Stimulated activated effector memory CD8-positive, alpha-beta T cell treated with anti-CD3 and anti-CD28 coated beads, Interleukin-12 subunit alpha, Interleukin-12 subunit beta, amount 100 ng/mL, for 72 hours (primary cell): ENCODE data around the gene ABCB9.
A peak's percentile ranks its signal among the peaks of the same experiment; 100 is the strongest.
"Not testable (repeated sequence)": the region's sequence is repeated elsewhere in the genome, so short reads cannot be mapped to it uniquely, and the experiment has no call there.

Experiments
- ATAC-seq: fragments of 150-1000 bp; cut with Tn5 transposase; 2 replicates; pipeline ENCODE4 v1.10.0; 2021
- DNase-seq, 2 donors: peaks; one replicate each; pipeline ENCODE4 v3.0.0; 2021 to 2022; ENCODE audit warnings: low spot score in 2 of 2
- H3K27ac Mint-ChIP-seq: one replicate; pipeline ENCODE4 v1.8.0; 2022; ENCODE audit warnings: mild to moderate bottlenecking, mixed read lengths
- H3K36me3 Mint-ChIP-seq: one replicate; pipeline ENCODE4 v1.8.0; 2022; ENCODE audit warnings: mild to moderate bottlenecking, mixed read lengths
- H3K4me1 Mint-ChIP-seq: one replicate; pipeline ENCODE4 v1.8.0; 2022; ENCODE audit warnings: mixed read lengths
- H3K4me3 Mint-ChIP-seq: one replicate; pipeline ENCODE4 v1.8.0; 2022; ENCODE audit warnings: mild to moderate bottlenecking, mixed read lengths
- H3K9me3 Mint-ChIP-seq: one replicate; pipeline ENCODE4 v1.8.0; 2022; ENCODE audit warnings: mixed read lengths

ABCB9 gene

GRCh38 chr12:122965851-122966742 lies at the start of gene ABCB9:
Gene ABCB9 (minus strand): TSS chr12:122966463. CDS start chr12:122960235, 6,228 bp downstream.
- peak; percentile 86 to 92 for DNase-seq
- peak within 1 kb of the TSS; percentile 49 for H3K4me3 Mint-ChIP-seq
- peak within 1 kb of the TSS; percentile 50 for H3K27ac Mint-ChIP-seq
- peak; percentile 96 for ATAC-seq
- H3K4me1 Mint-ChIP-seq: peaks cover 6% of the 10 kb centered on the region
- H3K9me3 Mint-ChIP-seq: no peaks in the 10 kb centered on the region
- H3K36me3 Mint-ChIP-seq: no peaks in the 10 kb centered on the region

GRCh38 chr12:123014473-123014872 lies 48.2 kb upstream of the ABCB9 start:
- DNase-seq, H3K4me3 Mint-ChIP-seq, H3K36me3 Mint-ChIP-seq, H3K27ac Mint-ChIP-seq, ATAC-seq, H3K9me3 Mint-ChIP-seq, H3K4me1 Mint-ChIP-seq: not testable (repeated sequence)

- no peaks in the 10 kb centered on the region for H3K36me3 Mint-ChIP-seq
- no peaks in the 10 kb centered on the region for H3K9me3 Mint-ChIP-seq
- H3K27ac Mint-ChIP-seq: no peak overlapping the region
- no peaks in the 10 kb centered on the region for H3K4me1 Mint-ChIP-seq
- no peak for DNase-seq
- no peak for ATAC-seq
- no peak overlapping the region for H3K4me3 Mint-ChIP-seq
Measured at GRCh38 chr12:123013185-123014095, 47.2 kb upstream of the ABCB9 start.

GRCh38 chr12:123011701-123012100 lies 45.4 kb upstream of the ABCB9 start:
- H3K36me3 Mint-ChIP-seq: no peaks in the 10 kb centered on the region
- H3K4me3 Mint-ChIP-seq: no peak overlapping the region
- no peaks in the 10 kb centered on the region for H3K9me3 Mint-ChIP-seq
- DNase-seq: no peak
- H3K4me1 Mint-ChIP-seq: no peaks in the 10 kb centered on the region
- ATAC-seq: no peak
- H3K27ac Mint-ChIP-seq: peak overlapping the region; percentile 37

- peak overlapping the region; percentile 14 for H3K27ac Mint-ChIP-seq
- H3K4me1 Mint-ChIP-seq: no peaks in the 10 kb centered on the region
- DNase-seq (no peak), ATAC-seq (no peak)
- no peak overlapping the region for H3K4me3 Mint-ChIP-seq
- no peaks in the 10 kb centered on the region for H3K9me3 Mint-ChIP-seq
- no peaks in the 10 kb centered on the region for H3K36me3 Mint-ChIP-seq
Measured at GRCh38 chr12:123010681-123011080, 44.4 kb upstream of the ABCB9 start.

- H3K27ac Mint-ChIP-seq: peak overlapping the region; percentile 14
- no peak for DNase-seq
- H3K4me1 Mint-ChIP-seq: no peaks in the 10 kb centered on the region
Measured at GRCh38 chr12:123010110-123010509, 43.8 kb upstream of the ABCB9 start.

GRCh38 chr12:123006977-123007376 lies 40.7 kb upstream of the ABCB9 start:
- Mint-ChIP-seq H3K27ac (no peak overlapping the region), H3K36me3 (no peaks in the 10 kb centered on the region), H3K4me1 (no peaks in the 10 kb centered on the region), H3K9me3 (no peaks in the 10 kb centered on the region), H3K4me3 (no peak overlapping the region)
- no peak for ATAC-seq
- DNase-seq: no peak

More at GRCh38 chr12:123010110-123010509, 43.8 kb upstream of the ABCB9 start:
- no peak for ATAC-seq
- Mint-ChIP-seq H3K9me3 (no peaks in the 10 kb centered on the region), H3K4me3 (no peak overlapping the region), H3K36me3 (no peaks in the 10 kb centered on the region)

- no peaks in the 10 kb centered on the region for H3K9me3 Mint-ChIP-seq
- no peak overlapping the region for H3K4me3 Mint-ChIP-seq
- DNase-seq (no peak), ATAC-seq (no peak)
- no peaks in the 10 kb centered on the region for H3K36me3 Mint-ChIP-seq
- no peak overlapping the region for H3K27ac Mint-ChIP-seq
- H3K4me1 Mint-ChIP-seq: no peaks in the 10 kb centered on the region
Measured at GRCh38 chr12:123005081-123005626, 38.9 kb upstream of the ABCB9 start.

GRCh38 chr12:123004287-123004686 lies 38.0 kb upstream of the ABCB9 start:
- peak overlapping the region; percentile 48 for H3K27ac Mint-ChIP-seq
- H3K4me3 Mint-ChIP-seq: no peak overlapping the region
- ATAC-seq (no peak), DNase-seq (no peak)
- H3K9me3 Mint-ChIP-seq: no peaks in the 10 kb centered on the region
- no peaks in the 10 kb centered on the region for H3K36me3 Mint-ChIP-seq
- no peaks in the 10 kb centered on the region for H3K4me1 Mint-ChIP-seq

GRCh38 chr12:123003257-123003656 lies 37.0 kb upstream of the ABCB9 start:
- DNase-seq (no peak), ATAC-seq (no peak)
- no peaks in the 10 kb centered on the region for H3K9me3 Mint-ChIP-seq
- no peaks in the 10 kb centered on the region for H3K36me3 Mint-ChIP-seq
- no peak overlapping the region for H3K4me3 Mint-ChIP-seq
- H3K27ac Mint-ChIP-seq: no peak overlapping the region
- H3K4me1 Mint-ChIP-seq: no peaks in the 10 kb centered on the region

GRCh38 chr12:123001464-123001863 lies 35.2 kb upstream of the ABCB9 start:
- ATAC-seq (no peak), DNase-seq (no peak)
- H3K4me1 Mint-ChIP-seq: no peaks in the 10 kb centered on the region
- H3K4me3 Mint-ChIP-seq: no peak overlapping the region
- no peaks in the 10 kb centered on the region for H3K36me3 Mint-ChIP-seq
- no peaks in the 10 kb centered on the region for H3K9me3 Mint-ChIP-seq
- no peak overlapping the region for H3K27ac Mint-ChIP-seq

- DNase-seq: no peak
- Mint-ChIP-seq H3K9me3 (no peaks in the 10 kb centered on the region), H3K27ac (no peak overlapping the region), H3K36me3 (no peaks in the 10 kb centered on the region), H3K4me3 (no peak overlapping the region), H3K4me1 (no peaks in the 10 kb centered on the region)
- ATAC-seq: no peak
Measured at GRCh38 chr12:123000578-123000977, 34.3 kb upstream of the ABCB9 start.

- Mint-ChIP-seq H3K4me1 (no peaks in the 10 kb centered on the region), H3K4me3 (no peak overlapping the region), H3K36me3 (no peaks in the 10 kb centered on the region), H3K9me3 (no peaks in the 10 kb centered on the region), H3K27ac (no peak overlapping the region)
- DNase-seq (no peak), ATAC-seq (no peak)
Measured at GRCh38 chr12:122999986-123000420, 33.7 kb upstream of the ABCB9 start.

- no peak overlapping the region for H3K27ac Mint-ChIP-seq
- no peaks in the 10 kb centered on the region for H3K36me3 Mint-ChIP-seq
- H3K4me1 Mint-ChIP-seq: peaks cover under 1% of the 10 kb centered on the region
- no peaks in the 10 kb centered on the region for H3K9me3 Mint-ChIP-seq
- no peak for ATAC-seq
- no peak for DNase-seq
- H3K4me3 Mint-ChIP-seq: no peak overlapping the region
Measured at GRCh38 chr12:122999196-122999946, 33.1 kb upstream of the ABCB9 start.

- Mint-ChIP-seq H3K4me1 (peaks cover 8% of the 10 kb centered on the region), H3K4me3 (no peak overlapping the region), H3K27ac (peak overlapping the region; percentile 12), H3K36me3 (no peaks in the 10 kb centered on the region), H3K9me3 (no peaks in the 10 kb centered on the region)
- ATAC-seq: no peak
- no peak for DNase-seq
Measured at GRCh38 chr12:122998316-122998715, 32.1 kb upstream of the ABCB9 start.
